HG03095 (cell line): ENCODE data around the gene SLC40A1.

Experiments
- ATAC-seq: cut with Tn5 transposase; IDR thresholded peaks from one replicate; pipeline ENCODE4 v1.9.1; 2021; ENCODE audit warnings: moderate library complexity; ENCODE audit not compliant: unreplicated experiment

The SLC40A1 gene

GRCh38 chr2:189543367-189543766 lies 37.2 kb downstream of the SLC40A1 start:
- no peak for ATAC-seq

DNA sequence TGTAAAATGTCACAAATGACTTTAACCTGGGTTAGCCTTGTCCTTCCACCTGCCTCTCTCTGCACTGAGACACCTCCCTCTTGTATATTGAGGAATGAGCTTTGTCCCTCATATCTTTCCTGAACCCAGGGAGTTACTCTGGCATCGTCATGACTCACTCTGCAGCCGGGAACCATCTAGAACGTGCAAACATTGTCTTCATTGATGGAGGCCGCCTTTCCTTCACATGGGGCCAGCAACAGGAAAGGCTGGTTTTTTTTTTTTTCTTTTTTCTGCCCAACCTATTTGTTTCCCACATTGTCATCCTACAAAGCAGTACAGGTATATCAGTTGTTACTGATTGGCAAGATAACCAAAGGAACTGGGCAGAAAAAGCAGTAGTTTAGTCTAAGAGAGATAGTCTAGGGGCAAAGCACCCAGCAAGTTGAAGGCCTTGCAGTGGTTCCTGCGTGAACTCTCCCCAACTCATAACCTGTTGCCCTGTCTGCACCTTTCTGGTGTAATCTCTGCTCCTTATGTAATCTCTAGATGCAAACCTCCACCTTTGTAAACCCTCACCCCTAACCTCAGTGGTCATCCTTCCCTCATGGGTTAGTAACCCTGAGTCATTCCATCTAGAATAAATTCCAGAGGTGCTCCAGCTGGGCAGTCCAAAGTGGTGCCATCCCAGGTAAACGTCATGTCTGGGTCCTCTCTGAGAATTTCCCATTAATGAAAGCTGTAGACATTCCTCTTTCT lies 38.3 kb downstream of the SLC40A1 start:
- no peak for ATAC-seq

DNA sequence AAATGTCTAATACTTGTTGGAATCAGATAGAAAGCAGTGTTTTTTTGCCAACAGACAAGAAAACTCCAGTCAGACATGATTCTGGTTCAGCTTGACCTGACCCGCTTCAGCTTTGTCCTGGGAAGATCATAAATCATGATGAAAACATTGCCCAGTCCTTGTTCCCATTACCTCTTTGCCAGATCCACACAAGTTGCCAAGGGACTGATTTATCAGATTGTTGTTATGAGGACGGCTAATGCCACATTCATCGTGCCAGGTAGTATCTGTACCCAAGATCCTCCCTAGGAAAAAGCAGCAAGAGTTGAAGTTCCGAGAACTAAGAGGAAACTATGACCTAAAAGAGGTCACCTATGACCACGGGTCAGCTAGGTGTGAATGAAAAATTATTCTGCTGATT lies 39.0 kb downstream of the SLC40A1 start:
- no peak for ATAC-seq

GRCh38 chr2:189540551-189540950 lies 40.0 kb downstream of the SLC40A1 start:
- no peak for ATAC-seq

- ATAC-seq: no peak
Measured at GRCh38 chr2:189538402-189538801, 42.2 kb downstream of the SLC40A1 start.

DNA sequence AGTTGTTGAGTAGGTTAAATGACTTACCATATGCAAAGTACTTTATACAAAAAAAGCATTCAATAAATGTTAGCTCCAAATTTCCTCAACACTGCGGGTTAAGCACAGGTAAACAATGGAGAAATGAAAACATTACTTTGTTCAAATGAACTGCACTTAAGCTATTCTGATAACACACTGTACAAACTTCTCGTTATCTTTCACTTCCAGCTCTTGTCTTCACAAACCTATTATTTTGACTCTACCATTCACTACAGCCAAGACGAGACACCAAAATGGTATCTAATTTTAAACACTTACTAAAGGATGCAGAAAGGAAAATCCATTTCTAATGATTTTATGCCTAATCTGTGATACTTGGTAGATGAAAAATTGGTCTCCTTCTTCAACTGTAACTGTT lies 43.8 kb downstream of the SLC40A1 start:
- ATAC-seq: no peak

GRCh38 chr2:189534854-189535832 lies 45.4 kb downstream of the SLC40A1 start:
- no peak for ATAC-seq

- ATAC-seq: no peak
Measured at GRCh38 chr2:189533288-189534035, 47.1 kb downstream of the SLC40A1 start.

DNA sequence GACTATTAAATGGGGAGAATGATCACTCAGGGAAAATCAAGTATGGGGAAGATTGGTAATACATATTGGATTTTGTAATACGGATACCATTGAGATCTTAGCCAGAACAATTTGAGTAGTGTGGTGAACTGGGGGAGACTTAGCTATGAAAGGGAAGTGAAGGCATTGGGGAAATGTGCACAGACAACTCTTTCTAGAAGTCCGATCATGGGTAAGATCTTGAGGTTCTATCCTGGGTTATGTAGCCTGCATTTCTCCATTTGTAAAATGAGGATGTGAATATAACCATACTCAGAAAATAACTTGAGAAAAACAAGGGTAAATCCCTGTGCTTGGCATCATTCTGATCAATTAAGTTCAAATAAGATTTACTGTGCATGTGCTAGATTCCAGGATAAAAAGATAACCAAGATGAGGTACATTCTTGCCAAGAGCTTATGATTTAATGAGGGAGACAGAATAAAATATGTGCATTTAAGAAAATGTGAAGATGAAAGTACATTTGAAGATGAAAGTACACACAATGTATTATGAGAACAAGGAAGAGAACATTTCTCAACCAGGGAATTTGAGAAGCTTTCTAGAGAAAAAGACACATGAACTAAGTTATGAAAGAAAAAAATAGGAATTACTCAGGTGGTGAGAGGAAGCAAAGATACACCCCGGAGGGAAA lies 49.5 kb downstream of the SLC40A1 start:
- ATAC-seq: no peak

DNA sequence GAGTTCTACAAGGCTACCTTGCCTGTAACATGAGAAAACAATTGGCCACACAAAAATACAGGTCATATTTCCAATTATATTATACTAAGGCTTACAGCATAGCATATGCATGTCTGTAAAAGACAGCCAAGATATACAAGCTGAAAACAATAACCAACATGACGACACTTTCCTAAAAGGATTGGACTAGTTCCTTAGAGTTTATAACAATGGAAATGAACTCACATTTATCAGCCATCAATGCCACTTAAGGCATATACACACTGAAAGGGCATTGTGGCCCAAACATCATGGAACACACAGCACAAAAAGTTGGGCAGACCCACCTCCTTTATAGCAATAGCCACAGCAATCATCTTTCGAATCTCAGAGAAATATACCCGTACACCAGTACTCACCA lies 52.0 kb downstream of the SLC40A1 start:
- no peak for ATAC-seq

- no peak for ATAC-seq
Measured at GRCh38 chr2:189527812-189528592, 52.6 kb downstream of the SLC40A1 start.

DNA sequence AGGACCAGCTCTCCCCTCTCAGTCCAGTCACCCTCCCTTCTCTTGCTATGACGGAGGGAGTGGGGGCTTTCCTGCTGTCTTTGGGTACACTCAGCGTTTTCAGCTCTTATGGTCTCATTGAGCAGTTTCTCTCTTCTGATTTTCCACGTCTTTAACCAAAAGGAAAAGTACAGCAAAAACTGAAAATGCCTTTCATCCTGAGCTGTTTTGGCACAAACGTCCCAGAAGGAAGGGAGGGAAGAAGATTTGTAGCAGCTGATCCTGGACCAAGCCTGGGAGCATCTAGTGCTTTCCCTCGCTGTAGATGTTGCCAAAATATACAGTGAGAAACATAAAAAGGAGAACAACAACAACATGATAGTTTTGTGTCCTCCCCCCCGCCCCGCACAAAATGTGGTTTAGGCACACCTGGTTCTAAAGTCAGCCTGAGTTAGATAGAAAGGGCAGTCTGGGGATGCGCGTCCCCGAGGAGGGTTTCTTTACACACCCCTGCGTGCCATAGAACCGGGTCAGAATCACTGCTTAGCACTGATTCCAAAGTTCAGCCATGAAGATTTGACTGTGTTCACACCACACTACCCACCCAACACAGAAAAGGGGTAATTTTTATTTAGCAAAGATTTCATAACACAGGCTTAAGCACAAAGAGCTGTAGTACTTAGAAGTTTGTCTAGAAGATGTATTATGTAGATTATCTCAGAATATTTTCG lies 53.4 kb downstream of the SLC40A1 start:
- ATAC-seq: no peak

DNA sequence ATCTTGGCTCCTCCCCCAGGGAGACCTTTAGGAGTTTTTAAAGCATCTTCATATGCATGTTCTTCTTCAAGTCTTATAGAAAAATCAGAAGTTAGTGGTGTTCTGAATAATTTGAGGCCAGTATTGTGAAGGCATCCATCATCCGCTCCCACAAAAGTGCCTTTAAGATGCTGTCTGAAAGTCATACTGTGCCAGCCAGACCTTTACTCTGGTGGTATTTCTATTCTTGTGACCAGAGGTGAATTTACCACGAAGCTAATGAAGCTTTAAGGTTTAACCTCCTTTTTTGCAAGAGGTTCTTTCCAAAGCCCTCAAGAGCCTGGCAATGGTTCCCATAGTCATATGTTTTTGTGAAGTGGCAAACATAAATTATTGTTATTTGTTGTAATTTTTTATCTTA lies 54.3 kb downstream of the SLC40A1 start:
- no peak for ATAC-seq

GRCh38 chr2:189524746-189525145 lies 55.8 kb downstream of the SLC40A1 start:
- no peak for ATAC-seq

DNA sequence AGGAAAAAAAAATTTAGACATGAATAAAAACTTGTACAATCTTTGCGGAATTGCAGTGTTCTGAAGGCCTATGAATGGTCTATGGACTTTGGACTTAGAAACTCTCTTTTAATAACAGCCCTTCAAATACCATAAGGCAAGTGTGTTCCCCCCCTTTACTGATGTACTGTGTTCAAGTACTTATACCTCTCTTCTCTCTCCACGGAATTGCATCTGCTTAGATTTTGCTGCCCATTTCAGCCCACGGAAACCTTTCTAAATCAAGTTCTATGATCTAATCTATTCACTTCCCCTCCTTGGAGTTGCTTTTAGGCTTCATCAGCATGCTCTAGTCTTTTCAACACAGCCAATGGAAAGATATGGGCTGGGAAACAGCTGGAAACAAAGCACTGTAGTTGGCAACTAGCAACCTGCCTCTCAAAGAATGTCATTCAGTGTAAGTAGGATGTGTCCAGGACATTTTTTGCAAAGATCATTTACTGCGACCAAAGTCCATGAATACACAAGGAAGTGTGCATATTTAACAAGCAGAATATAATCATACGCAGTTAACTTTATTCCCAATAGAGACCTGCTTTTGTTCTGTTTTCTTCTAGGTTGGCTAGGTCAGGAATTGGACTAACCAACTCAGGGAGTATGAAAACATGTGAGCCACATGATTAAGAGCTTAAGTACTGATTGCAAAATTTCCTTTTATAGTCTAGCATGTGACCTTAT lies 58.0 kb downstream of the SLC40A1 start:
- ATAC-seq: no peak

- no peak for ATAC-seq
Measured at GRCh38 chr2:189521699-189522434, 58.7 kb downstream of the SLC40A1 start.

GRCh38 chr2:189519631-189520387 lies 60.8 kb downstream of the SLC40A1 start:
- no peak for ATAC-seq
